Measurements from ENCODE around the gene SYCN. TPM values are rescaled to one million over a fixed set of nuclear protein-coding genes. Genes with fewer than 3 reads are reported as not detected.

The SYCN gene
- total RNA-seq, 8 experiments from 2014 or later, result not detected

- ATAC-seq (replicated peaks in 6 of 8), result no peak
- WGBS, 10 experiments, result 100% methylated on average over 1 of the region's 21 CpGs; no CpG with 5 or more reads in 8 of the 10 experiments
Observed at GRCh38 chr19:39181500-39182173, 22.4 kb downstream of the SYCN start.

GRCh38 chr19:39180749-39181148 is 23.3 kb downstream of the SYCN start:
- Histone ChIP-seq H3K4me1 (replicated peaks in 1 of 2) (no peaks in the 10 kb centered on the region), H3K27ac (no peak overlapping the region), H3K4me3 (no peak overlapping the region)
- 87 to 100% (median 91%) methylated on average over 1 to 7 of the region's 9 CpGs; no CpG with 5 or more reads in 7 of the 10 experiments for WGBS, 10 experiments
- ATAC-seq (replicated peaks in 6 of 8), result no peak
- in situ Hi-C loops (cut with MboI; ENCODE audit: low pct_unique_long_range_greater_than_20kb in 2 of 9, low sequenced_read_pairs in 9 of 9, unreplicated experiment in 9 of 9), result no loop called here

More at GRCh38 chr19:39181500-39182173, 22.4 kb downstream of the SYCN start:
- Histone ChIP-seq H3K27ac (no peak overlapping the region), H3K4me1 (replicated peaks in 1 of 2) (no peaks in the 10 kb centered on the region), H3K4me3 (no peak overlapping the region)
- in situ Hi-C loops (cut with MboI; ENCODE audit: low pct_unique_long_range_greater_than_20kb in 2 of 9, low sequenced_read_pairs in 9 of 9, unreplicated experiment in 9 of 9), result no loop called here

- Histone ChIP-seq H3K4me3 (no peak overlapping the region), H3K27ac (no peak overlapping the region), H3K4me1 (replicated peaks in 1 of 2) (no peaks in the 10 kb centered on the region)
- no peak for ATAC-seq (replicated peaks in 6 of 8)
- in situ Hi-C loops (cut with MboI; ENCODE audit: low pct_unique_long_range_greater_than_20kb in 2 of 9, low sequenced_read_pairs in 9 of 9, unreplicated experiment in 9 of 9), result no loop called here
- 79 to 100% (median 100%) methylated on average over 1 to 7 of the region's 10 CpGs; no CpG with 5 or more reads in 4 of the 10 experiments for WGBS, 10 experiments
Observed at GRCh38 chr19:39179754-39180153, 24.3 kb downstream of the SYCN start.

- H3K4me3 ChIP-seq, result no peak overlapping the region
- no peaks in the 10 kb centered on the region for H3K4me1 ChIP-seq (replicated peaks in 1 of 2)
- no peak for ATAC-seq (replicated peaks in 6 of 8)
- WGBS, 10 experiments, result 96 to 100% (median 100%) methylated on average over 2 to 4 of the region's 30 CpGs; no CpG with 5 or more reads in 7 of the 10 experiments
- no peak overlapping the region for H3K27ac ChIP-seq
- in situ Hi-C loops (cut with MboI; ENCODE audit: low pct_unique_long_range_greater_than_20kb in 2 of 9, low sequenced_read_pairs in 9 of 9, unreplicated experiment in 9 of 9), result no loop called here
Observed at GRCh38 chr19:39178296-39179006, 25.6 kb downstream of the SYCN start.

GRCh38 chr19:39177736-39178135 is 26.3 kb downstream of the SYCN start:
- H3K4me3 ChIP-seq, result no peak overlapping the region
- WGBS, 10 experiments, result 60 to 90% methylated on average over 1 to 2 of the region's 11 CpGs; no CpG with 5 or more reads in 8 of the 10 experiments
- in situ Hi-C loops (cut with MboI; ENCODE audit: low pct_unique_long_range_greater_than_20kb in 2 of 9, low sequenced_read_pairs in 9 of 9, unreplicated experiment in 9 of 9), result no loop called here
- no peaks in the 10 kb centered on the region for H3K4me1 ChIP-seq (replicated peaks in 1 of 2)
- H3K27ac ChIP-seq, result no peak overlapping the region
- no peak for ATAC-seq (replicated peaks in 6 of 8)

- WGBS, 10 experiments, result 83 to 100% (median 87%) methylated on average over 1 to 2 of the region's 10 CpGs; no CpG with 5 or more reads in 6 of the 10 experiments
- Histone ChIP-seq H3K27ac (no peak overlapping the region), H3K4me3 (no peak overlapping the region), H3K4me1 (replicated peaks in 1 of 2) (no peaks in the 10 kb centered on the region)
- ATAC-seq (replicated peaks in 6 of 8), result no peak
- in situ Hi-C loops (cut with MboI; ENCODE audit: low pct_unique_long_range_greater_than_20kb in 2 of 9, low sequenced_read_pairs in 9 of 9, unreplicated experiment in 9 of 9), result no loop called here
Observed at GRCh38 chr19:39177110-39177699, 26.9 kb downstream of the SYCN start.

- in situ Hi-C loops (cut with MboI; ENCODE audit: low pct_unique_long_range_greater_than_20kb in 2 of 9, low sequenced_read_pairs in 9 of 9, unreplicated experiment in 9 of 9), result no loop called here
- WGBS, 10 experiments, result 100% methylated on average over 1 to 3 of the region's 7 CpGs; no CpG with 5 or more reads in 7 of the 10 experiments
- H3K4me1 ChIP-seq (replicated peaks in 1 of 2), result no peaks in the 10 kb centered on the region
- H3K27ac ChIP-seq, result no peak overlapping the region
- no peak for ATAC-seq (replicated peaks in 6 of 8)
- no peak overlapping the region for H3K4me3 ChIP-seq
Observed at GRCh38 chr19:39175564-39175963, 28.5 kb downstream of the SYCN start.

GRCh38 chr19:39174558-39175544 is 29.2 kb downstream of the SYCN start:
- no peaks in the 10 kb centered on the region for H3K4me1 ChIP-seq (replicated peaks in 1 of 2)
- H3K4me3 ChIP-seq, result no peak overlapping the region
- no peak overlapping the region for H3K27ac ChIP-seq
- in situ Hi-C loops (cut with MboI; ENCODE audit: low pct_unique_long_range_greater_than_20kb in 2 of 9, low sequenced_read_pairs in 9 of 9, unreplicated experiment in 9 of 9), result no loop called here
- ATAC-seq (replicated peaks in 6 of 8), result no peak
- WGBS, 10 experiments, result 100% methylated on average over 2 of the region's 43 CpGs; no CpG with 5 or more reads in 9 of the 10 experiments

- in situ Hi-C loops (cut with MboI; ENCODE audit: low pct_unique_long_range_greater_than_20kb in 2 of 9, low sequenced_read_pairs in 9 of 9, unreplicated experiment in 9 of 9), result no loop called here
Observed at GRCh38 chr19:39174142-39174541, 29.9 kb downstream of the SYCN start.

GRCh38 chr19:39173502-39173991 is 30.5 kb downstream of the SYCN start:
- no peak overlapping the region for H3K4me3 ChIP-seq
- in situ Hi-C loops (cut with MboI; ENCODE audit: low pct_unique_long_range_greater_than_20kb in 2 of 9, low sequenced_read_pairs in 9 of 9, unreplicated experiment in 9 of 9), result no loop called here
- no CpG with 5 or more reads among the region's 25 CpGs for WGBS, 10 experiments
- no peak for ATAC-seq (replicated peaks in 6 of 8)
- H3K4me1 ChIP-seq (replicated peaks in 1 of 2), result no peaks in the 10 kb centered on the region
- H3K27ac ChIP-seq, result no peak overlapping the region

More at GRCh38 chr19:39174142-39174541, 29.9 kb downstream of the SYCN start:
- H3K4me3 ChIP-seq, result no peak overlapping the region
- no peak overlapping the region for H3K27ac ChIP-seq
- no peaks in the 10 kb centered on the region for H3K4me1 ChIP-seq (replicated peaks in 1 of 2)
- no CpG with 5 or more reads among the region's 16 CpGs for WGBS, 10 experiments
- no peak for ATAC-seq (replicated peaks in 6 of 8)

GRCh38 chr19:39172700-39173501 is 31.2 kb downstream of the SYCN start:
- in situ Hi-C loops (cut with MboI; ENCODE audit: low pct_unique_long_range_greater_than_20kb in 2 of 9, low sequenced_read_pairs in 9 of 9, unreplicated experiment in 9 of 9), result no loop called here
- H3K27ac ChIP-seq, result no peak overlapping the region
- 86 to 100% (median 95%) methylated on average over 1 to 8 of the region's 45 CpGs; no CpG with 5 or more reads in 6 of the 10 experiments for whole genome bisulfite sequencing, 10 experiments
- no peak for ATAC-seq (replicated peaks in 6 of 8)
- H3K4me1 ChIP-seq (replicated peaks in 1 of 2), result no peaks in the 10 kb centered on the region
- no peak overlapping the region for H3K4me3 ChIP-seq
